Right lobe of liver (tissue), 6 donors: ENCODE results near the gene SMIM28. TPM values are rescaled to one million over a fixed set of nuclear protein-coding genes. Genes with fewer than 3 reads are reported as not detected.

Source experiments
- ATAC-seq, 4 donors: fragments of 200-7000 bp; cut with Tn5 transposase; one replicate each; pipeline ENCODE4 v1.9.1; 2020; ENCODE audit warnings: mild to moderate bottlenecking in 4 of 4, moderate library complexity in 4 of 4
- DNase-seq, 3 donors: peaks; one replicate each; pipeline ENCODE4 v3.0.0-alpha.2; 2020
- H3K27ac ChIP-seq, 3 donors: fragments of 200-600 bp; one replicate each; pipeline ENCODE4 v1.8.0; 2022
- H3K27me3 ChIP-seq, 2 donors: fragments of 200-600 bp; one replicate each; pipeline ENCODE4 v1.8.0; 2022
- H3K36me3 ChIP-seq, 4 donors: fragments of 200-600 bp; sonication (generic) in 1 of 4; one replicate each; pipeline versions ENCODE4 v1.5.1 to v1.8.0; 2017 to 2022; ENCODE audit warnings: control low read depth in 1 of 4
- H3K4me1 ChIP-seq, 4 donors: fragments of 200-600 bp; sonication (generic) in 1 of 4; one replicate each; pipeline versions ENCODE4 v1.5.1 to v1.8.0; 2017 to 2022; ENCODE audit warnings: control low read depth in 1 of 4
- H3K4me3 ChIP-seq, 3 donors: fragments of 200-600 bp; one replicate each; pipeline ENCODE4 v1.8.0; 2022
- H3K9me3 ChIP-seq, 4 donors: fragments of 200-600 bp; sonication (generic) in 1 of 4; one replicate each; pipeline versions ENCODE4 v1.5.1 to v1.8.0; 2017 to 2022; ENCODE audit warnings: control low read depth in 1 of 4
- POLR2A ChIP-seq: fragments of 450-650 bp; IDR thresholded peaks from one replicate; pipeline ENCODE4 v1.6.1; 2017; ENCODE audit warnings: antibody characterized with exemption, mild to moderate bottlenecking
- WGBS: methylation state at CpG from one replicate; pipeline ENCODE4 v1.1.6; 2018; ENCODE audit warnings: low coverage, low lambda C conversion rate; ENCODE audit not compliant: insufficient coverage; ENCODE audit errors: missing lambda C conversion rate; 5-methylcytosine and 5-hydroxymethylcytosine counted together
- intact Hi-C, 2 donors: fragments of 100-400 bp; cut with DNase I; formaldehyde crosslinking; loops; one replicate each; pipeline versions ENCODE4 v1.11.2 to v1.14.1; 2022
- total RNA-seq, 6 experiments: library from RNA; depleted of rRNA in 2 of 6; stranded (reverse); fragments of >200 nt in 2 of 6; fragmentation: NEBNext Ultra II Directional in 3 of 6; extraction: Animal tissue kit (Norgen Biotek cat#: 25700) in 3 of 6; gene quantifications; one replicate each; pipeline versions ENCODE4 v1.1.0 to v1.2.4, GENCODE V29; 2016 to 2023
- TF ChIP-seq, protein P1 (sequence below), 4 donors: fragments of 200-600 bp in 3 of 4; fragments of 450-650 bp in 1 of 4; IDR thresholded peaks; one replicate each; pipeline versions ENCODE4 v1.5.1 to v1.8.0; 2016 to 2022; ENCODE audit warnings: antibody characterized with exemption in 4 of 4, mild to moderate bottlenecking in 2 of 4
- donor health status: DM: no; HTN: yes; CAD: no.
- donor health status: DM: no; HTN: no; CAD: no.
- donor health status: DM: no; HTN: no; CAD: no.
- donor health status: DM: no; HTN: yes; CAD: no.
- donor health status: DM: no; HTN: yes; CAD: no.

The SMIM28 gene
- total RNA-seq, 6 experiments from 2014 or later: not detected

DNA sequence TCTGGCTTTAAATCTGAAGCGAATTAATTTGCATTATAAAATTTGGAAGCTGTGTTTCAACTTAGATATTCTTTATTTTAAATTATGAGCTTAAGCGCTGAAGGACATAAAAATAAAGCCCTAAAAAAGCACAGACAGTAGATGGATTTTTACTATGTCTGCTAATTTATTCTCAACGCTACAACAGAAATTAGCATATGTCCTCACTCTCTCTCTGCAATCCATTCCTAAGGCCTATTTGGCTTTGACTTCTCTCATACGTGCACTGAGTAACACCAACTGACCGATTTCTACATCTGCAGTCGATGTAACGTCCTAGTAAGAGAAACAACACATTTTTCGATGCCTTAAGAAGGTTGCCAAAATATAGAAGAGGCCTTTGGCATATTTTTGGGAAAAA is 50.0 kb downstream of the SMIM28 start:
- H3K27me3 ChIP-seq: no peaks in the 10 kb centered on the region
- H3K9me3 ChIP-seq: no peaks in the 10 kb centered on the region
- H3K36me3 ChIP-seq: peaks cover 0 to 39% (median 14%) of the 10 kb centered on the region in 4 donors
- TF ChIP-seq POLR2A: no peak
- intact Hi-C loops: loop anchor here in 1 of 2 donors (5.0 kb wide), 1 partner anchor 80 kb away; no protein-coding TSS in a partner anchor
- H3K27ac ChIP-seq: no peak overlapping the region
- no peak overlapping the region for H3K4me3 ChIP-seq
- no peak for DNase-seq
- WGBS: 82% methylated on average over 8 of the region's 8 CpGs
- no peak for ATAC-seq
- H3K4me1 ChIP-seq: peaks cover 0 to 30% (median 8%) of the 10 kb centered on the region in 4 donors

DNA sequence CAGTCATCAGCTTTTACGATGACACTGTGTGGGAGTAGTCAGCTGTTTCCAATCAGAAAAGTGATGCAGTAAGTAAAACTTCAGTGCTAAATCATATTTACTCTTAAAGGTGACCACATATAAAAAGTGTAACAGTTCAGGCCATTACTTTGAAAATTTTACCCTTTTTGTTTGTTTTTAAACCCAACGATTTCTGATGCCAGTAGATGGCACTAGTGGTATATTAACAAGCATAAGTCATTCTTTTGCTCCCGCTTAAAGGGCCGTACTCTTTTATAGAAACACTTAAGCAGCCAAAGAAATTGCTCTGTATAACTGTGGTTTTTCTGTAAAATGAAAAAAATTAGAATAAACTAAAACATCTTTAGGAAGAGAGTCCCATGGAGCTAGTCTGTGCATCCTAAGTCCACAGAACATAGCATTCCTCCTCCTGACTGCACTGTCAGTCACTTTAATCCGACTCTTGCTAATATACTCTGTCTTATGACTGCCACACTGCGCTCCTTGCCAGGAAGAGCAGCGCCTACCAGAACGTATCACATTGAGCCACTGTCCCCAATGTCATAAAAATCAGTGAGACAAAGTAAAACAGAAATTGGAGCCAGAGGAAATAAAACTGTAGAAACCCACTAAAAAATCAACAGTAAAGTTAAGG is 51.4 kb downstream of the SMIM28 start:
- DNase-seq (no peak), ATAC-seq (peak; percentile 58 to 67 (median 64))
- WGBS: 28% methylated on average over 8 of the region's 8 CpGs
- H3K4me1 ChIP-seq: peaks cover 0 to 19% (median 5%) of the 10 kb centered on the region in 4 donors
- H3K27me3 ChIP-seq: no peaks in the 10 kb centered on the region
- H3K36me3 ChIP-seq: peaks cover 0 to 49% (median 16%) of the 10 kb centered on the region in 4 donors
- intact Hi-C loops: loop anchor here in 1 of 2 donors (5.0 kb wide), 1 partner anchor 78 kb away; no protein-coding TSS in a partner anchor
- no peak overlapping the region for H3K4me3 ChIP-seq
- H3K27ac ChIP-seq: peak overlapping the region; percentile 21 to 45 (median 42)
- TF ChIP-seq, protein P1, sequence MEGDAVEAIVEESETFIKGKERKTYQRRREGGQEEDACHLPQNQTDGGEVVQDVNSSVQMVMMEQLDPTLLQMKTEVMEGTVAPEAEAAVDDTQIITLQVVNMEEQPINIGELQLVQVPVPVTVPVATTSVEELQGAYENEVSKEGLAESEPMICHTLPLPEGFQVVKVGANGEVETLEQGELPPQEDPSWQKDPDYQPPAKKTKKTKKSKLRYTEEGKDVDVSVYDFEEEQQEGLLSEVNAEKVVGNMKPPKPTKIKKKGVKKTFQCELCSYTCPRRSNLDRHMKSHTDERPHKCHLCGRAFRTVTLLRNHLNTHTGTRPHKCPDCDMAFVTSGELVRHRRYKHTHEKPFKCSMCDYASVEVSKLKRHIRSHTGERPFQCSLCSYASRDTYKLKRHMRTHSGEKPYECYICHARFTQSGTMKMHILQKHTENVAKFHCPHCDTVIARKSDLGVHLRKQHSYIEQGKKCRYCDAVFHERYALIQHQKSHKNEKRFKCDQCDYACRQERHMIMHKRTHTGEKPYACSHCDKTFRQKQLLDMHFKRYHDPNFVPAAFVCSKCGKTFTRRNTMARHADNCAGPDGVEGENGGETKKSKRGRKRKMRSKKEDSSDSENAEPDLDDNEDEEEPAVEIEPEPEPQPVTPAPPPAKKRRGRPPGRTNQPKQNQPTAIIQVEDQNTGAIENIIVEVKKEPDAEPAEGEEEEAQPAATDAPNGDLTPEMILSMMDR (IDR thresholded peaks at IDR 0.05): peak; percentile 60 to 69 (median 66)
- no peak for TF ChIP-seq POLR2A
- H3K9me3 ChIP-seq: no peaks in the 10 kb centered on the region

DNA sequence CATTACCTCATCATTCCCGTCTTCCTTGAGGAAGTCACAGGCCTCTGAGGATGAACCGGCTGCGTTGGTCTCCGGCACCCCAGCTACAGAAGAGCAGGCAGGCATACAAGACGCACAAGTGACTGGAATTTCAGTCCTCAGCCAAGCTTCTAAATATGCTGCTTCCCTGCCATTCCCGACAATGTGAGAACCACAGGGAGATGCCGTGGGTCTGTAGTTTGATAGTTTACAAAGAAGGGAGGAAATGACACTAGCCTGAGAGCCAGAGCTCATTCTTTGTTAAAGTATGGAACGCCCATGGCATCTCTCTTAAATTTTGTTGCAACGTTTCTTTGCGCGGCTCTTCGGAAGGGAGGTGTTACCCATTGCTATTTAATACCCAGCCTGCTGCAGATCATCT is 52.1 kb downstream of the SMIM28 start:
- WGBS: 43% methylated on average over 8 of the region's 12 CpGs
- intact Hi-C loops: loop anchor here (5.0 to 10.0 kb wide), 2 partner anchors 78 to 85 kb away; no protein-coding TSS in a partner anchor
- ATAC-seq (peak in 2 of 4 donors; percentile 3), DNase-seq (no peak)
- H3K4me1 ChIP-seq: peaks cover 0 to 19% (median 4%) of the 10 kb centered on the region in 4 donors
- H3K36me3 ChIP-seq: peaks cover 0 to 44% (median 14%) of the 10 kb centered on the region in 4 donors
- TF ChIP-seq, protein P1 (IDR thresholded peaks at IDR 0.05): no peak
- TF ChIP-seq POLR2A: no peak
- no peaks in the 10 kb centered on the region for H3K9me3 ChIP-seq
- no peaks in the 10 kb centered on the region for H3K27me3 ChIP-seq
- H3K4me3 ChIP-seq: no peak overlapping the region
- H3K27ac ChIP-seq: peak overlapping the region; percentile 21 to 45 (median 42)

DNA sequence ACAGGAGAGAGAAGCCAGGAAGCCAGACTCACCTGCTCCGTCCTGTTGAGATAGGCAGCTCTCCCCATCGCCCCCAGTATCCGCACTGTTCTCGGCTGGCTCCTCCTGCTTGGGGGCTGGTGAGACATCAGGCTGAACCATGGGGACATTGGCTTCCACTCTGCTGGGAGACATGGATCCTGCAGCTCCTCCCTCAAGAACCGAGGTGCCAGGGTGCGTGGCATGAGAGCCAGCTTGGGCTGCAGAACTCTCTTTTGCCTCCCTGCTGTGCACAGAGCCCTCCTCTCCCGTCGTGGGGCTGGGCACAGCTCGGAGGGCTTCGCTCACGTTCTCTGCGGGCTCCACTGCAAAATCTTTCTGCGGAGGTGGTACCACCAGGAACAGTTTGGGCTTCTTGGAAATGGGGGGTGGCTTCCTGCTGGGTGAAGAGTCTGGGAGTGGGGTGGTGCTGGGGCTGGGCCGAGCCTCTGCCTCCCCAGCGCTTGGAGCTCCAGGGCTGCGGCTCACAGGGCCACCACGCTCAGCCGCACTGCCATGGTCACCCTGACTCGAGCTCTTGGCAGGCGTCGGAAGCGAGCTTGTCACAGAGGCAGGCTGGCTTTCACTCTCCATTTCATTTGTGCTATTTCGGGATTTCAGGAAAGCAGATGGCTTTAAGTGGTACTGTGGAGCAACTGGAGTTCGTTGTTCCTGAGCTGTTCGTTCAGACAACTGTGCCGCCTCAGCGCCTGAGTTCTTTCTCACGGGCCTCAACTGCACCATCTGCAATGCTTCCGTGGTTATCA is 52.8 kb downstream of the SMIM28 start:
- intact Hi-C loops: loop anchor here in 1 of 2 donors (10.0 kb wide), 1 partner anchor 84 kb away; no protein-coding TSS in a partner anchor
- H3K36me3 ChIP-seq: peaks cover 0 to 46% (median 14%) of the 10 kb centered on the region in 4 donors
- TF ChIP-seq POLR2A: no peak
- TF ChIP-seq, protein P1 (IDR thresholded peaks at IDR 0.05): no peak
- H3K9me3 ChIP-seq: no peaks in the 10 kb centered on the region
- H3K4me3 ChIP-seq: no peak overlapping the region
- 81% methylated on average over 9 of the region's 29 CpGs for WGBS
- ATAC-seq (peak in 3 of 4 donors; percentile 4 to 24 (median 5)), DNase-seq (no peak)
- H3K4me1 ChIP-seq: peaks cover 0 to 19% (median 4%) of the 10 kb centered on the region in 4 donors
- H3K27me3 ChIP-seq: no peaks in the 10 kb centered on the region
- no peak overlapping the region for H3K27ac ChIP-seq
